Left ventricle myocardium superior (tissue), 1 donor: ENCODE data around the gene CEP55. TPM values are rescaled to one million over a fixed set of nuclear protein-coding genes. Genes with fewer than 3 reads are reported as not detected.
"Not testable (repeated sequence)": the region's sequence is repeated elsewhere in the genome, so short reads cannot be mapped to it uniquely, and the experiment has no call there.

Experiments used
- ATAC-seq: fragments of 200-7000 bp; cut with Tn5 transposase; one replicate; pipeline ENCODE4 v1.9.1; 2020; ENCODE audit warnings: mild to moderate bottlenecking, moderate library complexity
- DNase-seq: peaks from one replicate; pipeline ENCODE4 v3.0.0-alpha.2; 2020
- intact Hi-C: fragments of 100-400 bp; cut with micrococcal nuclease; formaldehyde crosslinking; loops from one replicate; pipeline ENCODE4 v1.11.0; 2022
- total RNA-seq: library from RNA; stranded (reverse); fragmentation: NEBNext Ultra II Directional; extraction: Animal tissue kit (Norgen Biotek cat#: 25700); gene quantifications from one replicate; pipeline ENCODE4 v1.2.1, GENCODE V29; 2021
- donor health status: DM: no; HTN: yes; CAD: no; lungs with severe emphysema.

CEP55 gene
- total RNA-seq, 1 donor from 2014 or later = 0.40 TPM

- intact Hi-C loops, DNase-seq: not testable (repeated sequence)
These were observed 28.8 kb upstream of the CEP55 start for GRCh38 chr10:93467635-93468034.

DNA sequence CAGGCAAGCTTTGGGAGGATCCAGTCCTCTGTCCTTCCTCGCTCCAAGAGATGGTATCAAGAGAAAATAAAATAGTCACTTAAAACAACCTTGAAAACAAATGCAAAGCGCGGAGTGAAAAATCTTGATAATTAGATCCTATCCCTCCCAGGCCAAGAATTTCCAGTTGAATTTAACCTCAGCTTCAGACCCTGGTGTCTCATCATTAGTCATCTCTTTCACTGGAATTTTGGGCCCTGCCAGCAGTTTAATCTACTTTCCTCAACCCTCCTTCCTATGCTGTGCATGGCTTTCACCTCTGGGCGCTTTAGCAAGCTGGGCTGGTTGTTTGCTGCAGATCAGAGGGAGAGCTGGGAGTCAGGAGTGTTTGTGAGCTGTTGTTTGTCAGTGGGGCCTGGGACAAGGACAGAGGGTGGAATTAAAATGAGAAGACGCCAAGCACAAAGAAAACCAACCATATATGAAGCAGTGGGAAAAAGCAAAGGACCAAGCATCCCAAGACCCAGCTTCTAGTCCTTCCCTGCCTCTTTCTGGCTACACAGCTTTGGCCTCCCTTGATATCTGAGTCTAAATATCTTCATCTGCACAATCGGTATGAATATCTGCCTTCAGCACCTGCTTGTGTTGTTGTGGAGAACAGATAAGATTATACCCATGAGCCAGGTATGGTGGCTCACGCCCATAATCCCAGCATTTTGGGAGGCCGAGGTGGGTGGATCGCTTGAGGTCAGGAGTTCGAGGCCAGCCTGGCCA, 27.8 kb upstream of the CEP55 start:
- DNase-seq = no peak
- ATAC-seq = no peak
- intact Hi-C loops = no loop called here

More at GRCh38 chr10:93467635-93468034, 28.8 kb upstream of the CEP55 start:
- ATAC-seq = not testable (repeated sequence)

DNA sequence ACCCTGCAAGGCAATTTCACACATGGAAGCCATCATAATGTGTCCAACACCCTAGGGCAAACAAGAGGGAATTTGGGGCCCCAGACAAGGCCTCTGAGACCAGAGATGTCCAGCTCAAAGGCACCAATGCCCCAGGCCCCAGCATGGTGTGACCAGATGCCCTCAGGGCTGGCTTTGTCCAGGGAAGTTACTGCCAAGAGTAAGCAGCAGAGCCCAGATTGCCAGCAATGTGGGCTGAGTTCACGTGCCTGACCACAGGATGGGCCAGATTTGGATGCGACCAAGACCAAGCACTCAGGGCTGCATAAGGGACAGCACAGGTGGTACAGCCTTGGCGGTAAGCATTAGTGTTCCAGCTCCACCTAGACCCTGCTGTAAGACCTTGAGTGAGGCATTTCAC, 27.0 kb upstream of the CEP55 start:
- ATAC-seq (peak; percentile 22), DNase-seq (no peak)
- intact Hi-C loops = no loop called here

DNA sequence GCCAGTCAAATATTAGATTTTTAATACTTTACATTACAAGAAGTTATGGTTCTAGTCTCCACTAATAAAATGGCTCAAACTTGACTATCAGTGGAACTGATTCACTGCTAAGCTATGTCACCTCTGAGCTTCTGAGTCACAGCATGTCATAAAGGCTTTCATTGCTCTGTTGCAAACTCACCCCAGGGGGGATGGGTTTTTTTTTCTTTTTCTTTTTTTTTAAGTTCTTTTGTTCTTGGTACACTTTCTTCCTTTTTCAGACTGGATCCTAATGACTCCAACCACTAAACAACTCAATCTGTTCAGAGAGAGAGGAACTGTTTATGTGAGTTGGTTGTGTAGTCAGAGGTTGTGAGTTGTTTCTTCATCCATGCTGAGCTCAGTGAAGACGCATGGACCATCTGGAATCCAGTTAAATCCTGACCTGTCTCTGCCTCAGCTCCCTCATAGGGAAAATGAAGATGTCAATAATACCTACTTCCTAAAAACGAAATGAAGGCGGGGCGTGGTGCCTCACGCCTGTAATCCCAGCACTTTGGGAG, 25.2 kb upstream of the CEP55 start:
- DNase-seq = no peak
- intact Hi-C loops = no loop called here
- peak; percentile 14 for ATAC-seq

DNA sequence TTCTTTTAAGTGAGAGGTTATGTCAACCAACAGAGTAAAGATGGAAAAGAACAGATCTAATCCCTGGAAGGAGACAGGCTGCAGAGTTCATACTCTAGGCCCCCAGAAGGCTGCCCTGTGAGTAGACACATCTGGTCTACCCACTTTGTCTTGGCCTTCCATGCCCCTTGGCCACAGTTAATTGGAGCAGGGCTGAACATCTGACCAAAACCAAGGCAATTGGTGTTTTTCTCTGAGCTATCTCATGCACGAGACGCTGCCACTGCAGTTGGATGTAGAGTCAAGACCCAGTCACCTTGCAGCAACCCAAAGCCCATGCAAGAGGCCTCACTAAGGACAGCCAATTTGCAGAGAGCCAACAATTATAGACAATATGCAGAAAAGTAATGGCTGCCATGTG, 23.3 kb upstream of the CEP55 start:
- ATAC-seq (no peak), DNase-seq (no peak)
- intact Hi-C loops = no loop called here

- intact Hi-C loops = no loop called here
These were observed 22.5 kb upstream of the CEP55 start for GRCh38 chr10:93473804-93474472.

DNA sequence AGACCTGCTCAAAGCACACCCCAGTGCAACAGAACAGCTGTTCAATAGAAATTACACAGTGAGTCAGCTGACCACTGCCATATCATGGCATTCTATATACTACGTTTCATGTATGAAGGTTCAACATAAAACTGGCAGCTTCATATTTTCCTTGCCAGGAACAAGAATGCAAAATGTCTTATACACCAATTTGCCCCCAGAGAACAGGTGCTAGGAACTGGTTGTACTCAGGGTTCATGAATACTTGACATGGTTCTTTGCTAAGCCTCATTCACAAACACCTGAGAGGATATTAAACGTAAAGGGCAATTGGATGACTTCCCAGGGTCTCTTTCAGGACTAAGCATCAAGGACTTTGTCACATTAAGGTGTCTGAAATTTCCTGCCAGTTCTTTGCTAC, 21.2 kb upstream of the CEP55 start:
- DNase-seq = no peak
- intact Hi-C loops = no loop called here
- ATAC-seq = no peak

More at GRCh38 chr10:93473804-93474472, 22.5 kb upstream of the CEP55 start:
- DNase-seq (no peak), ATAC-seq (no peak)

- intact Hi-C loops = no loop called here
- DNase-seq = no peak
- no peak for ATAC-seq
These were observed 20.5 kb upstream of the CEP55 start for GRCh38 chr10:93475871-93476270.

- no peak for DNase-seq
- intact Hi-C loops = no loop called here
- no peak for ATAC-seq
These were observed 19.7 kb upstream of the CEP55 start for GRCh38 chr10:93476756-93477155.

- intact Hi-C loops = no loop called here
- DNase-seq = no peak
- no peak for ATAC-seq
These were observed 17.5 kb upstream of the CEP55 start for GRCh38 chr10:93478873-93479272.

DNA sequence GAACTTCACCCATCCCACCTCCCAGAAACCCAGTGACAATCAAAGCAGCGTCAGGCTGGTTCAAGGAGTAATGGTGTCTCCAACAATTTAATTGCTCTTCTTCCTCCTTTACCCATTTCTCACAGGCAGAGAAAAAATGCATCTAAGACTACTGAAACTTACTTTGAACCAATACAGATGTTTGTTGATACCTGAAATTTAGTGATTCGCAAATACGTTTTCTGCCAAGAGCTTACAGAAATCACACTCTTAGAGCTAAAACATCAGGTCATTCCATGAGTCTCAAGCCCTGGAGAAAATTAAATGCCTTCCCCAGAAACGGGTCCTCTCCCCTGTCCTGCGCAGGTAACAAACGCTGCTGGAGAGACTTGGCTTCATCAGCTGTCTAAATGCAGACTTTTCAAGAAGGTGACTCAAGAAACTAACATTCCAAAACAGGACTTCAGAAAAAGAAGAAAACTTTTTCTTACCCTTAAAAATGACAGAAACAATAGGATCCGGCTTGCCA, 14.7 kb upstream of the CEP55 start:
- intact Hi-C loops = loop anchor here (1.0 kb wide), 1 partner anchor 105 kb away; no protein-coding TSS in a partner anchor
- DNase-seq (no peak), ATAC-seq (peak; percentile 30)

GRCh38 chr10:93482145-93482834, 14.1 kb upstream of the CEP55 start, which contains the start of gene MYOF:
Gene MYOF (minus strand): TSS chr10:93482334. CDS start chr10:93482194, 140 bp downstream.
- ATAC-seq = peak; percentile 89
- intact Hi-C loops = loop anchor here (1.0 kb wide), 1 partner anchor 106 kb away; no protein-coding TSS in a partner anchor
- DNase-seq = peak; percentile 57

DNA sequence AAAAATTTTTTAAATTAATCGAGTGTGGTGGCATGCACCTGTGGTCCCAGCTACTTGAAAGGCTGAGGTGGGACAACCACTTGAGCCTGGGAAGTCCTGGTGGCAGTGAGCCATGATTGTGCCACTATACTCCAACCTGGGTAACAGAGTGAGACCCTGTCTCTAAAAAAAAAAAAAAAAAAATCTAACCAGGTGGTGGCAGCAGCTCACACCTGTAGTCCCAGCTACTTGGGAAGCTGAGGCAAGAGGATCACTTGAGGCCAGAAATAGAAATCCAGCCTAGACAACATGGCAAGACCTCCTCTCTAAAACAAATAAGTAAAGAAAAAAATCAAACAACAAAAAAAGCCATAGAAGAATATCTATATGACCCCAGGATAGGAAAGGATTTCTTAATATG, 10.7 kb upstream of the CEP55 start:
- ATAC-seq (no peak), DNase-seq (no peak)
- intact Hi-C loops = no loop called here

DNA sequence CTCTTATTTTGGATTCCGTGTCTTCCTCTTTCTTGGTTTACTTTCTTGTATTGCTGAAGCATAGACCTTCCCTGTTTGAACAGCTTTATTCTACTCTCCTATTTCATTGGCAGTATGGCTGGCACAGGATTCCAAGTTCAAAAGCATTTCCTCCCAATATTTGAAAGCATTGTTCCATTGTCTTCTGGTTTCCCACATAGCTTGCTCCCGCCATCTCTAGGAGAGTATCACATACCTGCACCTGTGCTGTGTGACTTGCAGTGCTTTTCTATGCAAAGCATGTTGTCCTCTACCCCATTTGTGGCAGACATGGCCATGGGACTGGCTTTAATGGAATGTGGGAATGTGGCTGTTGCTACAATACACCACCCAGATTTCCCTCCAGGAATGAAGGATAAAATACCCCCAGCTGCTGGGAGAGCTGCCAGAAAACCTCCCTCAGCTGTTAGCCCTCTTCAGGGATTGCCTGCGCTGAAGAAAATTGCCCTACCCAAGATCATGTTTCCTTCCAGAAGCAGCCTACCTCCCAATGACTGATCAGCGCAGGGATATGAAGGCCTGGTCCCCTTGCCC, 7.4 kb upstream of the CEP55 start:
- DNase-seq (no peak), ATAC-seq (no peak)
- intact Hi-C loops = no loop called here

DNA sequence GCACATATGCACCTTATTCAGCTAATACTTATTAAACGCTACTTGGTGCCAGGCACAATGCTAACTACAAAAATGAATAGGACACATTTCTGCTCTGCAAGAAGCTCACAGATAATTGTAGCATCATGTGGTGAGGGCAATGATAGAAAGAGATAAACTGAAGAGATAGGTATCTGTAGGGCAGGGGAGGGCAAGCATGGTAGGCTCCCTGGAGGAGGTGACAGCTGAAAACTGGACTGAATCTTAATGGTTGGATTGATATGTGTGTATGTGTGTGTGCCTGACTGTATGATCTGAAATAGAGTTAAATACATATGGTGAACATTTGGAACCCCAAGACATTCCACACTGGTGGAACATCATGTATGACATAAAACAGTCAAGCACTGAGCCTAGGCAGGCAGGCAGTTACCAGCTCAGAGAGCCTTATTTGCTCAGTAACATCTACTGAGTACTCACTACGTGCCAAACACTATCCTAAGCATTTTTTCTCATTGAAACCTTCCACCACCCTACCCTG, 4.8 kb upstream of the CEP55 start:
- intact Hi-C loops = loop anchor here (5.0 kb wide), 1 partner anchor 124 kb away; no protein-coding TSS in a partner anchor
- DNase-seq (no peak), ATAC-seq (no peak)

GRCh38 chr10:93493162-93493561, 3.2 kb upstream of the CEP55 start:
- ATAC-seq (no peak), DNase-seq (no peak)
- intact Hi-C loops = loop anchor here (5.0 kb wide), 1 partner anchor 126 kb away; no protein-coding TSS in a partner anchor

DNA sequence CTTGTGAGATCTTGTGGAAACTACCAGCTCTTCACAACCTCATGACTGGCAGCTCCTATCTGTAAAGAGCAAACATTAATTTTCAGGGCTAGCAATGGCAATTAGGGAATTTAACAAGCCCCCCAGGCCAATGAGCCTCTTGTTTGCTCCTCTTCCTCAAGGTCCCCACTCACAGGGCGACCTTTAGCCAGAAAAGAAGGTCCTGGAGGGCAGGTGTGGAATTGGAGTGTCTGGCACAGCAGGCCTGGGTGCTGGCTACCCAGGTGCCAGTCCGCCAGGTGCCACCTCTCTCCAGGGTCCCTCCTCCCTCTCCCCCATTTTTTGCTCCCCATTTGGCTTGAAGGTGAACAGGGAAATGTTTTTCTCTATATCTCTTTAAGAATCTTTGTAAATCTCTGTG, 1.9 kb upstream of the CEP55 start:
- ATAC-seq = no peak
- no peak for DNase-seq
- intact Hi-C loops = loop anchor here (5.0 kb wide), 1 partner anchor 127 kb away; no protein-coding TSS in a partner anchor

DNA sequence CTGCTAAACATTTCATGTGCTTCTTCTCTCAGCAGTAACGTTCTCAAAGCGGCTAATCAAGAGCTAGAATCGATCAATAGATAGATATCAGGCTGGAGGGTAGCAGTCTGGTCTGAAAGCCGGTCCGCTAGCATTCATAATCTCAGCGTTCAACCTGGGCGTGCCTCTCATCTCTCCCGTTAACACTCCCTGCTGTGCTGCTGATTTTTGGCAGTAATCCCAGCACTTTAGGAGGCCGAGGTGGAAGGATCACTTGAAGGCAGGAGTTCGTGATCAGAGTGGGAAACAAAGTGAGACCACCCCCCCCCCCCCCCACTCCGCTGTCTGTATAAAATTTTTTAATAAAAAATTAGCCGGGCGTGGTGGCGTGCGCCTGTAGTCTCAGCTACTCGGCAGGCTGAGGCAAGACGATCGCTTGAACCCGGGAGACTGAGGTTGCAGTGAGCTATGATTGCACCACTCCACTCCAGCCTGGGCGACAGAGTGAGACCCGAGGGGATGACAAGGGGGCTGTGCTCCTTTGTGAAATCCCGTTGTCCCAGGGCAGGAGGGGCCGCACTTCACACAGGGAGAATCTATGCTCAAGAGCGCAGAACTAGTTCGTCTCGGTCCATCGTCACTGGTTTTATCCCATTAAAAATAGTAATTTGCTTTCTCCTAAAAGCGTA, 624 bp upstream of the CEP55 start:
- DNase-seq (peak; percentile 39), ATAC-seq (peak; percentile 70)
- intact Hi-C loops = no loop called here
